ENCODE results near the gene WAPL.

DNA sequence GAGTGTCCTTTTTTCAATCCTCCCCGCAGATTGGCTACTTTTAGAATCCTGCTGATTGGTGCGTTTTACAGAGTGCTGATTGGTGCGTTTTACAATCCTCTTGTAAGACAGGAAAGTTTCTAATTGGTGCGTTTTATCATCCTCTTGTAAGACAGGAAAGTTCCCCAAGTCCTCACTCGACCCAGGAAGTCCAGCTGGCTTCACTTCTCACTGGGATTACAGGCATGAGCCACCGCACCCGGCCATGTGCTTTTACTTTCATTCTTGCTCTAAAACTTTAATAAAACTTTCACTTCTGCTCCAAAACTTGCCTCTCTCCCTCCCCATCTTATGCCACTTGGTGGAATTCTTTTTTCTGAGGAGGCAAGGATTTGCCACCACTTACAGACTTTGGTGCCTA, 17.0 kb upstream of the WAPL start:
- TF ChIP-seq DNMT1 (IDR thresholded peaks at IDR 0.05) = no peak
- no peak for TF ChIP-seq ARID2 (IDR thresholded peaks at IDR 0.05)
- no peak for TF ChIP-seq EZH2 (IDR thresholded peaks at IDR 0.05; ENCODE audit: borderline replicate concordance, low read depth, low read length)

All from K562 (cell line).